Esophagus muscularis mucosa (tissue), 4 donors: ENCODE measurements around the gene TMEM61.

Experiments
- EP300 ChIP-seq: sonication (generic); formaldehyde crosslinking; IDR thresholded peaks from one replicate; pipeline ENCODE4 v1.6.1; 2017; ENCODE audit warnings: antibody characterized with exemption
- POLR2A ChIP-seq: fragments of 450-650 bp; IDR thresholded peaks from one replicate; pipeline ENCODE4 v1.6.1; 2017; ENCODE audit warnings: antibody characterized with exemption, moderate library complexity, mild to moderate bottlenecking, low read depth
- TF ChIP-seq, protein P1 (sequence below), 3 experiments: fragments of 200-600 bp in 2 of 3; fragments of 450-650 bp in 1 of 3; sonication (generic) in 2 of 3; IDR thresholded peaks; one replicate each; pipeline ENCODE4 v1.5.1; 2017 to 2019; ENCODE audit warnings: antibody characterized with exemption in 3 of 3, mild to moderate bottlenecking in 2 of 3, moderate library complexity in 1 of 3

GRCh38 chr1:55015731-55016620 is 35.5 kb downstream of the TMEM61 start:
- TF ChIP-seq, protein P1, sequence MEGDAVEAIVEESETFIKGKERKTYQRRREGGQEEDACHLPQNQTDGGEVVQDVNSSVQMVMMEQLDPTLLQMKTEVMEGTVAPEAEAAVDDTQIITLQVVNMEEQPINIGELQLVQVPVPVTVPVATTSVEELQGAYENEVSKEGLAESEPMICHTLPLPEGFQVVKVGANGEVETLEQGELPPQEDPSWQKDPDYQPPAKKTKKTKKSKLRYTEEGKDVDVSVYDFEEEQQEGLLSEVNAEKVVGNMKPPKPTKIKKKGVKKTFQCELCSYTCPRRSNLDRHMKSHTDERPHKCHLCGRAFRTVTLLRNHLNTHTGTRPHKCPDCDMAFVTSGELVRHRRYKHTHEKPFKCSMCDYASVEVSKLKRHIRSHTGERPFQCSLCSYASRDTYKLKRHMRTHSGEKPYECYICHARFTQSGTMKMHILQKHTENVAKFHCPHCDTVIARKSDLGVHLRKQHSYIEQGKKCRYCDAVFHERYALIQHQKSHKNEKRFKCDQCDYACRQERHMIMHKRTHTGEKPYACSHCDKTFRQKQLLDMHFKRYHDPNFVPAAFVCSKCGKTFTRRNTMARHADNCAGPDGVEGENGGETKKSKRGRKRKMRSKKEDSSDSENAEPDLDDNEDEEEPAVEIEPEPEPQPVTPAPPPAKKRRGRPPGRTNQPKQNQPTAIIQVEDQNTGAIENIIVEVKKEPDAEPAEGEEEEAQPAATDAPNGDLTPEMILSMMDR (IDR thresholded peaks at IDR 0.05) = no peak
- no peak for TF ChIP-seq POLR2A
- TF ChIP-seq EP300 = no peak
